Ovary (tissue), 9 donors: Measurements from ENCODE around the gene FKBP8. TPM values are rescaled to one million over a fixed set of nuclear protein-coding genes. Genes with fewer than 3 reads are reported as not detected.

Experiments
- DNase-seq, 5 donors: peaks; one replicate each; pipeline ENCODE4 v3.0.0-alpha.2; 2019 to 2020
- H3K27ac ChIP-seq, 2 donors: fragments of 200-600 bp; one replicate each; pipeline versions ENCODE4 v1.5.1 to v1.8.0; 2019 to 2022
- H3K27me3 ChIP-seq: fragments of 200-600 bp; one replicate; pipeline ENCODE4 v1.8.0; 2022
- H3K36me3 ChIP-seq: fragments of 200-600 bp; sonication (generic); one replicate; pipeline ENCODE4 v1.5.1; 2019
- H3K4me1 ChIP-seq: one replicate; pipeline ENCODE4 v1.8.1; 2013; ENCODE audit warnings: mild to moderate bottlenecking, moderate library complexity; ENCODE audit not compliant: insufficient read depth
- H3K4me3 ChIP-seq: fragments of 200-600 bp; sonication (generic); one replicate; pipeline ENCODE4 v1.5.1; 2017
- H3K9me3 ChIP-seq, 2 donors: fragments of 200-600 bp in 1 of 2; sonication (generic) in 1 of 2; one replicate each; pipeline versions ENCODE4 v1.5.1 to v1.8.1; 2013 to 2019; ENCODE audit warnings: mild to moderate bottlenecking in 1 of 2, moderate library complexity in 1 of 2
- EP300 ChIP-seq: sonication (generic); formaldehyde crosslinking; IDR thresholded peaks from one replicate; pipeline ENCODE4 v1.6.1; 2017; ENCODE audit warnings: antibody characterized with exemption
- POLR2A ChIP-seq: fragments of 450-650 bp; IDR thresholded peaks from one replicate; pipeline ENCODE4 v1.6.1; 2017; ENCODE audit warnings: antibody characterized with exemption, mild to moderate bottlenecking, moderate library complexity
- WGBS, 3 donors: extraction: QIAGEN DNeasy Blood & Tissue Kit in 1 of 3; methylation state at CpG; one replicate each; pipeline versions ENCODE4 v1.1.5 to v1.1.7; 2013 to 2017; 5-methylcytosine and 5-hydroxymethylcytosine counted together
- intact Hi-C, 4 donors: fragments of 100-400 bp; cut with DNase I; formaldehyde crosslinking; loops; one replicate each; pipeline versions ENCODE4 v1.11.0 to v1.15.1; 2022 to 2023
- polyA plus RNA-seq, 2 donors: library from polyadenylated mRNA; stranded (reverse); fragments of 200-250 nt in 1 of 2; fragments of 350-450 nt in 1 of 2; fragmentation: Illumina TruSeq in 1 of 2; extraction: RNeasy Lipid Tissue Mini Kit (QIAGEN cat#74804) in 1 of 2; gene quantifications; one replicate each; pipeline ENCODE4 v1.2.3, GENCODE V29; 2013 to 2014
- total RNA-seq, 7 donors: library from RNA; depleted of rRNA in 2 of 7; stranded (reverse); fragments of >200 nt in 2 of 7; fragmentation: NEBNext Ultra II Directional in 3 of 7; extraction: Animal tissue kit (Norgen Biotek cat#: 25700) in 3 of 7; gene quantifications; one replicate each; pipeline versions ENCODE4 v1.1.0 to v1.2.4, GENCODE V29; 2016 to 2023
- TF ChIP-seq, protein P1 (sequence below), 3 donors: fragments of 450-650 bp in 2 of 3; fragments of 200-600 bp in 1 of 3; IDR thresholded peaks; one replicate each; pipeline versions ENCODE4 v1.5.1 to v1.8.0; 2016 to 2022; ENCODE audit warnings: antibody characterized with exemption in 3 of 3, mild to moderate bottlenecking in 1 of 3
- donor health status: DM: no; HTN: no; CAD: no; lungs with moderate emphysema.
- donor health status: DM: no; HTN: no; CAD: no.
- donor health status: Bipolar disorder and iron deficiency.
- donor health status: DM: yes; HTN: yes; CAD: no.
- donor health status: DM: no; HTN: no; CAD: no.
- donor health status: DM: yes; HTN: yes; CAD: no.

The FKBP8 gene
- total and polyA plus RNA-seq, 9 donors: 14.1 to 354 (median 290) TPM

- Histone ChIP-seq H3K9me3 (no peaks in the 10 kb centered on the region), H3K4me1 (peaks cover 18% of the 10 kb centered on the region), H3K27me3 (no peaks in the 10 kb centered on the region), H3K27ac (peak overlapping the region; percentile 1 to 72), H3K36me3 (no peaks in the 10 kb centered on the region), H3K4me3 (peak overlapping the region; percentile 68)
- TF ChIP-seq EP300: no peak
- TF ChIP-seq POLR2A: no peak
- TF ChIP-seq, protein P1, sequence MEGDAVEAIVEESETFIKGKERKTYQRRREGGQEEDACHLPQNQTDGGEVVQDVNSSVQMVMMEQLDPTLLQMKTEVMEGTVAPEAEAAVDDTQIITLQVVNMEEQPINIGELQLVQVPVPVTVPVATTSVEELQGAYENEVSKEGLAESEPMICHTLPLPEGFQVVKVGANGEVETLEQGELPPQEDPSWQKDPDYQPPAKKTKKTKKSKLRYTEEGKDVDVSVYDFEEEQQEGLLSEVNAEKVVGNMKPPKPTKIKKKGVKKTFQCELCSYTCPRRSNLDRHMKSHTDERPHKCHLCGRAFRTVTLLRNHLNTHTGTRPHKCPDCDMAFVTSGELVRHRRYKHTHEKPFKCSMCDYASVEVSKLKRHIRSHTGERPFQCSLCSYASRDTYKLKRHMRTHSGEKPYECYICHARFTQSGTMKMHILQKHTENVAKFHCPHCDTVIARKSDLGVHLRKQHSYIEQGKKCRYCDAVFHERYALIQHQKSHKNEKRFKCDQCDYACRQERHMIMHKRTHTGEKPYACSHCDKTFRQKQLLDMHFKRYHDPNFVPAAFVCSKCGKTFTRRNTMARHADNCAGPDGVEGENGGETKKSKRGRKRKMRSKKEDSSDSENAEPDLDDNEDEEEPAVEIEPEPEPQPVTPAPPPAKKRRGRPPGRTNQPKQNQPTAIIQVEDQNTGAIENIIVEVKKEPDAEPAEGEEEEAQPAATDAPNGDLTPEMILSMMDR (IDR thresholded peaks at IDR 0.05): no peak
- whole genome bisulfite sequencing, 3 donors: 11 to 18% (median 14%) methylated on average over 16 of the region's 16 CpGs
- no peak for DNase-seq
- intact Hi-C loops: loop anchor here in 1 of 4 donors (5.0 kb wide), 2 partner anchors 121 to 136 kb away; no protein-coding TSS in a partner anchor
These were observed 44.7 kb upstream of the FKBP8 start for GRCh38 chr19:18587962-18588610.

GRCh38 chr19:18587561-18587960 is 44.2 kb upstream of the FKBP8 start:
- H3K27ac ChIP-seq: no peak overlapping the region
- whole genome bisulfite sequencing, 3 donors: 82 to 92% (median 85%) methylated on average over 12 of the region's 12 CpGs
- intact Hi-C loops: loop anchor here in 1 of 4 donors (5.0 kb wide), 2 partner anchors 120 to 135 kb away; no protein-coding TSS in a partner anchor

DNA sequence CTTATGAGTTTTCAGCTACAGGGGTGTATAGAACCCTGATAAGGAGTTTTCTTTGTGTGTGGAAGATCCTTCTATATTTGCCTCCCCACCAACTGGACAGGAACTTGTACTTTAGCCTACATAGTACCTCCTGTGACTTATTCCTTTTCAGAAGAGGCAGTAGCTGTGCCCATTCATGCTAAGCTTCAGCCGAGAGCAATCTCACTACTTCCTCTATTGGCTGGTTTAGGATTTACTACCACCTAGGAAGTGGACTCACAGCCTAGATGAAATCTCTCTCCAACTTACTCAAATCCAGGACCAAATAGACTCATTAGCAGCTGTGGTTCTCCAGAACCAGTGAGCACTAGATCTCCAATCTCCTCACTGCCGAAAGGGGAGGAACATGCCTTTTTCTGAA is 42.9 kb upstream of the FKBP8 start:
- no peak overlapping the region for H3K4me3 ChIP-seq
- no peaks in the 10 kb centered on the region for H3K27me3 ChIP-seq
- TF ChIP-seq, protein P1 (IDR thresholded peaks at IDR 0.05): no peak
- TF ChIP-seq EP300 (no peak), POLR2A (no peak)
- no peak for DNase-seq
- no peak overlapping the region for H3K27ac ChIP-seq
- H3K36me3 ChIP-seq: no peaks in the 10 kb centered on the region
- 38 to 56% (median 42%) methylated on average over 2 of the region's 2 CpGs for WGBS, 3 donors
- intact Hi-C loops: loop anchor here in 1 of 4 donors (5.0 kb wide), 2 partner anchors 119 to 134 kb away; no protein-coding TSS in a partner anchor
- H3K4me1 ChIP-seq: peaks cover 18% of the 10 kb centered on the region
- no peaks in the 10 kb centered on the region for H3K9me3 ChIP-seq

More at GRCh38 chr19:18587561-18587960, 44.2 kb upstream of the FKBP8 start:
- no peaks in the 10 kb centered on the region for H3K36me3 ChIP-seq
- H3K9me3 ChIP-seq: no peaks in the 10 kb centered on the region
- H3K27me3 ChIP-seq: no peaks in the 10 kb centered on the region
- no peak overlapping the region for H3K4me3 ChIP-seq
- DNase-seq: no peak
- H3K4me1 ChIP-seq: peaks cover 18% of the 10 kb centered on the region
- TF ChIP-seq POLR2A: no peak
- no peak for TF ChIP-seq EP300

DNA sequence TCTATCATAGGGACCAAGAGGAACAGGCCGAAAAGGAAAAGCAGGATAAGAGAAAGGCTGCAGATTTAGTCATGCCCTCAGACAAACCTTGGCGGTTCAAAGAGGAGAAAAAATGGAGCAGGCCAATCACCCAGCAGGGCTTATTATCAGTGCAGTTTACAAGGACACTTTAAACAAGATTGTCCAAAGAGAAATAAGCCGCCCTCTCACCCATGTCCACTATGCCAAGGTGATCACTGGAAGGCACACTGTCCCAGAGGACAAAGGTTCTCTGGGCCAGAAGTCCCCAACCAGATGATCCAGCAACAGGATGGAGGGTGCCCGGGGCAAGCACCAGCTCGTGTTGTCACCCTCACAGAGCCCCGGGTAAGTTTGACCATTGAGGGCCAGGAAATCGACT is 36.9 kb upstream of the FKBP8 start:
- intact Hi-C loops: no loop called here
- Histone ChIP-seq H3K9me3 (no peaks in the 10 kb centered on the region), H3K4me1 (no peaks in the 10 kb centered on the region), H3K27me3 (no peaks in the 10 kb centered on the region), H3K27ac (no peak overlapping the region), H3K36me3 (no peaks in the 10 kb centered on the region), H3K4me3 (no peak overlapping the region)
- DNase-seq: no peak
- 63 to 64% (median 64%) methylated on average over 7 of the region's 7 CpGs for WGBS, 3 donors
- TF ChIP-seq POLR2A: no peak

DNA sequence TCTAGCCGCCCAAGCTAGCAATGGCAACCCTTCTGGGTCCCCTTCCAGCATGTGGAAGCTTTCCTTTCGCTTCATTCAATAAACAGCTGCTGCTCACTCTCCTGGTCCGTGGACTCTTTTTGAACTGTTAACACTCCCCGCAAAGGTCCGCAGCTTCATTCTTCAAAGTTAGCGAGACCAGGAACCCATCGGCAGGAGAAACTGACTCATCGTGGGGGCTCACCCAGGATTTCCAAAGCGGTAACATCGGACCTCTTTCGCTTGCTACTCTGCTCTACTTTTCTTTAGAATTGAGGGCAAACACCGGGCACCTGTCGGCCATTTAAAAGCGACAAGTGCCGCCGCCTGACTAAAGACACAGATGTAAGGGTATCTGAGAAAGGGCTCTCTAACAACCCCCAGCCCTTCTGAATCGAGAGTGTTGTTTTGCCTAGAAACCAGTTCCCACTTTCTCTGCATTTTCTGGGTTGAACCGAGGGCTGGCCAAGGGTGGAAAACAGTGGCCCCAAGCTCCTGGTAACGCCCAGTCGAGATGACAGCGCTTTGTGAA is 34.1 kb upstream of the FKBP8 start:
- 73 to 82% (median 79%) methylated on average over 21 of the region's 21 CpGs for WGBS, 3 donors
- Histone ChIP-seq H3K27me3 (no peaks in the 10 kb centered on the region), H3K9me3 (no peaks in the 10 kb centered on the region), H3K4me3 (no peak overlapping the region), H3K4me1 (peaks cover 7% of the 10 kb centered on the region), H3K36me3 (no peaks in the 10 kb centered on the region), H3K27ac (no peak overlapping the region)
- intact Hi-C loops: loop anchor here in 3 of 4 donors (10.0 kb wide), 2 partner anchors 113 to 123 kb away; no protein-coding TSS in a partner anchor
- TF ChIP-seq POLR2A: no peak
- TF ChIP-seq, protein P1 (IDR thresholded peaks at IDR 0.05): no peak
- no peak for TF ChIP-seq EP300
- no peak for DNase-seq
